GM23338 (cell line): ENCODE results near the gene AP5S1. TPM values are rescaled to one million over a fixed set of nuclear protein-coding genes. Genes with fewer than 3 reads are reported as not detected.

Experiments
- ATAC-seq: fragments of 200-7000 bp; cut with Tn5 transposase; 3 replicates; pipeline ENCODE4 v1.9.1; 2020
- DNase-seq: peaks from one replicate; pipeline ENCODE4 v3.0.0-alpha.2; 2015; ENCODE audit warnings: low spot score
- H2AFZ ChIP-seq: fragments of 200-600 bp; sonication (generic); 2 replicates; pipeline ENCODE4 v1.8.0; 2016; ENCODE audit warnings: antibody characterized with exemption, mild to moderate bottlenecking, moderate library complexity
- H3F3A ChIP-seq: fragments of 200-600 bp; sonication (generic); replicated peaks from 2 replicates; pipeline ENCODE4 v1.8.0; 2017; ENCODE audit warnings: antibody characterized with exemption, mixed run types, low read depth
- H3K27ac ChIP-seq: fragments of 200-600 bp; sonication (generic); 2 replicates; pipeline ENCODE4 v1.6.1; 2016; ENCODE audit warnings: low read depth
- H3K27me3 ChIP-seq: fragments of 200-600 bp; sonication (generic); 2 replicates; pipeline ENCODE4 v1.8.0; 2016; ENCODE audit warnings: mild to moderate bottlenecking, mixed run types, moderate library complexity; ENCODE audit not compliant: insufficient read depth
- H3K36me3 ChIP-seq: fragments of 200-600 bp; sonication (generic); 2 replicates; pipeline ENCODE4 v1.8.0; 2016; ENCODE audit warnings: mild to moderate bottlenecking; ENCODE audit not compliant: insufficient read depth
- H3K4me1 ChIP-seq: fragments of 200-600 bp; sonication (generic); 2 replicates; pipeline ENCODE4 v1.8.0; 2016; ENCODE audit warnings: mild to moderate bottlenecking, moderate library complexity; ENCODE audit not compliant: insufficient read depth
- H3K4me2 ChIP-seq: fragments of 200-600 bp; sonication (generic); 2 replicates; pipeline ENCODE4 v1.7.1; 2017; ENCODE audit warnings: mixed run types
- H3K4me3 ChIP-seq: fragments of 200-600 bp; sonication (generic); 2 replicates; pipeline ENCODE4 v1.6.1; 2016; ENCODE audit warnings: mixed run types
- H3K79me2 ChIP-seq: fragments of 200-600 bp; sonication (generic); replicated peaks from 2 replicates; pipeline ENCODE4 v1.8.0; 2017; ENCODE audit warnings: mild to moderate bottlenecking; ENCODE audit not compliant: insufficient read depth
- H3K9me2 ChIP-seq: fragments of 200-600 bp; sonication (generic); 2 replicates; pipeline ENCODE4 v1.8.0; 2017; ENCODE audit not compliant: insufficient read depth
- H4K20me1 ChIP-seq: fragments of 200-600 bp; sonication (generic); replicated peaks from 2 replicates; pipeline ENCODE4 v1.8.0; 2017; ENCODE audit warnings: mild to moderate bottlenecking; ENCODE audit not compliant: insufficient read depth
- H3K27ac Mint-ChIP-seq: 2 replicates; pipeline ENCODE4 v1.8.0; 2020; ENCODE audit warnings: inconsistent platforms, mild to moderate bottlenecking, moderate library complexity, mixed read lengths
- H3K27me3 Mint-ChIP-seq: 3 replicates; pipeline ENCODE4 v1.8.0; 2022; ENCODE audit warnings: low read depth, mild to moderate bottlenecking, moderate library complexity, mixed read lengths, inconsistent platforms; ENCODE audit not compliant: insufficient read depth, poor library complexity
- H3K36me3 Mint-ChIP-seq: 3 replicates; pipeline ENCODE4 v1.8.0; 2021; ENCODE audit warnings: low read depth, mild to moderate bottlenecking, inconsistent platforms, moderate library complexity, mixed read lengths
- H3K4me1 Mint-ChIP-seq: 3 replicates; pipeline ENCODE4 v1.8.0; 2020; ENCODE audit warnings: mild to moderate bottlenecking, inconsistent platforms, mixed read lengths
- H3K4me3 Mint-ChIP-seq: 3 replicates; pipeline ENCODE4 v1.8.0; 2021; ENCODE audit warnings: moderate library complexity, mild to moderate bottlenecking, inconsistent platforms, mixed read lengths
- H3K9me3 Mint-ChIP-seq: 3 replicates; pipeline ENCODE4 v1.8.0; 2020; ENCODE audit warnings: moderate library complexity, mild to moderate bottlenecking, inconsistent platforms, mixed read lengths
- CREB1 ChIP-seq: fragments of 250-450 bp; sonication (Bioruptor Pico); IDR thresholded peaks from 2 replicates; pipeline ENCODE4 v1.5.0; 2020; ENCODE audit warnings: low read depth, mild to moderate bottlenecking, moderate library complexity
- ETS1 ChIP-seq: IDR thresholded peaks from 2 replicates; pipeline ENCODE4 v1.6.1; 2016; ENCODE audit warnings: antibody characterized with exemption
- EZH2 ChIP-seq: fragments of 200-600 bp; sonication (generic); IDR thresholded peaks from one replicate; pipeline ENCODE4 v1.8.0; 2017; ENCODE audit warnings: antibody characterized with exemption, mild to moderate bottlenecking, low read depth; ENCODE audit not compliant: unreplicated experiment
- EZH2phosphoT487 ChIP-seq: fragments of 200-600 bp; sonication (generic); IDR thresholded peaks from one replicate; pipeline ENCODE4 v1.8.1; 2018; ENCODE audit warnings: antibody characterized with exemption; ENCODE audit not compliant: unreplicated experiment
- JUNB ChIP-seq: IDR thresholded peaks from one replicate; pipeline ENCODE4 v1.6.1; 2016; ENCODE audit warnings: antibody characterized with exemption; ENCODE audit not compliant: unreplicated experiment
- NANOG ChIP-seq: IDR thresholded peaks from 2 replicates; pipeline ENCODE4 v1.6.1; 2016; ENCODE audit warnings: antibody characterized with exemption, borderline replicate concordance
- POLR2AphosphoS5 ChIP-seq: IDR thresholded peaks from 2 replicates; pipeline ENCODE4 v1.6.1; 2016; ENCODE audit warnings: antibody characterized with exemption, low read depth
- STAT1 ChIP-seq: IDR thresholded peaks from one replicate; pipeline ENCODE4 v1.6.1; 2016; ENCODE audit warnings: antibody characterized with exemption; ENCODE audit not compliant: unreplicated experiment
- ZNF114 ChIP-seq: fragments of 250-450 bp; sonication (Bioruptor Pico); IDR thresholded peaks from 2 replicates; pipeline ENCODE4 v1.5.0; 2020; ENCODE audit warnings: mild to moderate bottlenecking, moderate library complexity
- ZNF331 ChIP-seq: fragments of 250-450 bp; sonication (Bioruptor Pico); IDR thresholded peaks from 2 replicates; pipeline ENCODE4 v1.5.0; 2020; ENCODE audit warnings: low read depth, mild to moderate bottlenecking, moderate library complexity
- polyA plus RNA-seq: library from polyadenylated mRNA; unstranded; fragments of >200 nt; fragmentation: Nextera tagmentation; extraction: Ambion mirVana; gene quantifications from 2 replicates; pipeline ENCODE4 v1.2.1, GENCODE V29; 2016
- total RNA-seq: library from RNA; depleted of rRNA; stranded (reverse); fragments of >200 nt; shearing (Covaris generic); gene quantifications from 2 replicates; pipeline ENCODE4 v1.2.3, GENCODE V29; 2014
- TF ChIP-seq, protein P1 (sequence below): fragments of 250-450 bp; sonication (Bioruptor Pico); IDR thresholded peaks from 2 replicates; pipeline ENCODE4 v1.5.0; 2020; ENCODE audit warnings: mild to moderate bottlenecking, moderate library complexity
- TF ChIP-seq, protein P2 (sequence below), 2 experiments: fragments of 200-600 bp in 1 of 2; sonication (generic) in 1 of 2; conservative IDR thresholded peaks; 2 replicates each; pipeline versions ENCODE4 v1.5.1 to v1.6.1; 2016 to 2017; ENCODE audit warnings: antibody characterized with exemption in 2 of 2, low read depth in 2 of 2, mild to moderate bottlenecking in 2 of 2, moderate library complexity in 1 of 2
- TF ChIP-seq, protein P3 (sequence below): IDR thresholded peaks from one replicate; pipeline ENCODE4 v1.6.1; 2018; ENCODE audit warnings: antibody characterized with exemption; ENCODE audit not compliant: unreplicated experiment

The AP5S1 gene
- total and polyA plus RNA-seq, 2 experiments from 2014 or later: 1.8 to 2.8 TPM

- H3K9me3 Mint-ChIP-seq: no peaks in the 10 kb centered on the region
- no peak for DNase-seq
- H3K4me3 Mint-ChIP-seq: no peak overlapping the region
Measured at GRCh38 chr20:3775457-3776108, 44.8 kb upstream of the AP5S1 start.

More at GRCh38 chr20:3775457-3776108, 44.8 kb upstream of the AP5S1 start:
- ATAC-seq: no peak
- Histone ChIP-seq H3F3A (0 out of 2 replicates have a peak, but pooled peaks cover 8% of the 10 kb centered on the region), H3K4me2 (no peak overlapping the region), H3K27me3 (peaks cover 41% of the 10 kb centered on the region), H3K4me1 (peaks cover 7% of the 10 kb centered on the region; the same call in 1 of the 2 replicates), H2AFZ (no peak overlapping the region), H3K36me3 (no peaks in the 10 kb centered on the region), H3K9me2 (no peaks in the 10 kb centered on the region), H3K4me3 (no peak overlapping the region), H3K79me2 (no peaks in the 10 kb centered on the region), H3K27ac (no peak overlapping the region), H4K20me1 (no peaks in the 10 kb centered on the region)
- Mint-ChIP-seq H3K4me1 (peaks cover 9% of the 10 kb centered on the region), H3K36me3 (no peaks in the 10 kb centered on the region), H3K27ac (no peak overlapping the region), H3K27me3 (peaks cover 34% of the 10 kb centered on the region)
- TF ChIP-seq CREB1: no peak
- TF ChIP-seq EZH2: no peak
- no peak for TF ChIP-seq JUNB
- TF ChIP-seq, protein P1, sequence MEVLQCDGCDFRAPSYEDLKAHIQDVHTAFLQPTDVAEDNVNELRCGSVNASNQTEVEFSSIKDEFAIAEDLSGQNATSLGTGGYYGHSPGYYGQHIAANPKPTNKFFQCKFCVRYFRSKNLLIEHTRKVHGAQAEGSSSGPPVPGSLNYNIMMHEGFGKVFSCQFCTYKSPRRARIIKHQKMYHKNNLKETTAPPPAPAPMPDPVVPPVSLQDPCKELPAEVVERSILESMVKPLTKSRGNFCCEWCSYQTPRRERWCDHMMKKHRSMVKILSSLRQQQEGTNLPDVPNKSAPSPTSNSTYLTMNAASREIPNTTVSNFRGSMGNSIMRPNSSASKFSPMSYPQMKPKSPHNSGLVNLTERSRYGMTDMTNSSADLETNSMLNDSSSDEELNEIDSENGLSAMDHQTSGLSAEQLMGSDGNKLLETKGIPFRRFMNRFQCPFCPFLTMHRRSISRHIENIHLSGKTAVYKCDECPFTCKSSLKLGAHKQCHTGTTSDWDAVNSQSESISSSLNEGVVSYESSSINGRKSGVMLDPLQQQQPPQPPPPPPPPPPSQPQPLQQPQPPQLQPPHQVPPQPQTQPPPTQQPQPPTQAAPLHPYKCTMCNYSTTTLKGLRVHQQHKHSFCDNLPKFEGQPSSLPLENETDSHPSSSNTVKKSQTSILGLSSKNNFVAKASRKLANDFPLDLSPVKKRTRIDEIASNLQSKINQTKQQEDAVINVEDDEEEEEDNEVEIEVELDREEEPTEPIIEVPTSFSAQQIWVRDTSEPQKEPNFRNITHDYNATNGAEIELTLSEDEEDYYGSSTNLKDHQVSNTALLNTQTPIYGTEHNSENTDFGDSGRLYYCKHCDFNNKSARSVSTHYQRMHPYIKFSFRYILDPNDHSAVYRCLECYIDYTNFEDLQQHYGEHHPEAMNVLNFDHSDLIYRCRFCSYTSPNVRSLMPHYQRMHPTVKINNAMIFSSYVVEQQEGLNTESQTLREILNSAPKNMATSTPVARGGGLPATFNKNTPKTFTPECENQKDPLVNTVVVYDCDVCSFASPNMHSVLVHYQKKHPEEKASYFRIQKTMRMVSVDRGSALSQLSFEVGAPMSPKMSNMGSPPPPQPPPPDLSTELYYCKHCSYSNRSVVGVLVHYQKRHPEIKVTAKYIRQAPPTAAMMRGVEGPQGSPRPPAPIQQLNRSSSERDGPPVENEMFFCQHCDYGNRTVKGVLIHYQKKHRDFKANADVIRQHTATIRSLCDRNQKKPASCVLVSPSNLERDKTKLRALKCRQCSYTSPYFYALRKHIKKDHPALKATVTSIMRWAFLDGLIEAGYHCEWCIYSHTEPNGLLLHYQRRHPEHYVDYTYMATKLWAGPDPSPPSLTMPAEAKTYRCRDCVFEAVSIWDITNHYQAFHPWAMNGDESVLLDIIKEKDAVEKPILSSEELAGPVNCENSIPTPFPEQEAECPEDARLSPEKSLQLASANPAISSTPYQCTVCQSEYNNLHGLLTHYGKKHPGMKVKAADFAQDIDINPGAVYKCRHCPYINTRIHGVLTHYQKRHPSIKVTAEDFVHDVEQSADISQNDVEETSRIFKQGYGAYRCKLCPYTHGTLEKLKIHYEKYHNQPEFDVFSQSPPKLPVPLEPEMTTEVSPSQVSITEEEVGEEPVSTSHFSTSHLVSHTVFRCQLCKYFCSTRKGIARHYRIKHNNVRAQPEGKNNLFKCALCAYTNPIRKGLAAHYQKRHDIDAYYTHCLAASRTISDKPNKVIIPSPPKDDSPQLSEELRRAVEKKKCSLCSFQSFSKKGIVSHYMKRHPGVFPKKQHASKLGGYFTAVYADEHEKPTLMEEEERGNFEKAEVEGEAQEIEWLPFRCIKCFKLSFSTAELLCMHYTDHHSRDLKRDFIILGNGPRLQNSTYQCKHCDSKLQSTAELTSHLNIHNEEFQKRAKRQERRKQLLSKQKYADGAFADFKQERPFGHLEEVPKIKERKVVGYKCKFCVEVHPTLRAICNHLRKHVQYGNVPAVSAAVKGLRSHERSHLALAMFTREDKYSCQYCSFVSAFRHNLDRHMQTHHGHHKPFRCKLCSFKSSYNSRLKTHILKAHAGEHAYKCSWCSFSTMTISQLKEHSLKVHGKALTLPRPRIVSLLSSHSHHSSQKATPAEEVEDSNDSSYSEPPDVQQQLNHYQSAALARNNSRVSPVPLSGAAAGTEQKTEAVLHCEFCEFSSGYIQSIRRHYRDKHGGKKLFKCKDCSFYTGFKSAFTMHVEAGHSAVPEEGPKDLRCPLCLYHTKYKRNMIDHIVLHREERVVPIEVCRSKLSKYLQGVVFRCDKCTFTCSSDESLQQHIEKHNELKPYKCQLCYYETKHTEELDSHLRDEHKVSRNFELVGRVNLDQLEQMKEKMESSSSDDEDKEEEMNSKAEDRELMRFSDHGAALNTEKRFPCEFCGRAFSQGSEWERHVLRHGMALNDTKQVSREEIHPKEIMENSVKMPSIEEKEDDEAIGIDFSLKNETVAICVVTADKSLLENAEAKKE (CRISPR knock-in tag): no peak
- no peak for TF ChIP-seq ZNF331 (CRISPR knock-in tag)
- TF ChIP-seq POLR2AphosphoS5: no peak
- TF ChIP-seq, protein P2, sequence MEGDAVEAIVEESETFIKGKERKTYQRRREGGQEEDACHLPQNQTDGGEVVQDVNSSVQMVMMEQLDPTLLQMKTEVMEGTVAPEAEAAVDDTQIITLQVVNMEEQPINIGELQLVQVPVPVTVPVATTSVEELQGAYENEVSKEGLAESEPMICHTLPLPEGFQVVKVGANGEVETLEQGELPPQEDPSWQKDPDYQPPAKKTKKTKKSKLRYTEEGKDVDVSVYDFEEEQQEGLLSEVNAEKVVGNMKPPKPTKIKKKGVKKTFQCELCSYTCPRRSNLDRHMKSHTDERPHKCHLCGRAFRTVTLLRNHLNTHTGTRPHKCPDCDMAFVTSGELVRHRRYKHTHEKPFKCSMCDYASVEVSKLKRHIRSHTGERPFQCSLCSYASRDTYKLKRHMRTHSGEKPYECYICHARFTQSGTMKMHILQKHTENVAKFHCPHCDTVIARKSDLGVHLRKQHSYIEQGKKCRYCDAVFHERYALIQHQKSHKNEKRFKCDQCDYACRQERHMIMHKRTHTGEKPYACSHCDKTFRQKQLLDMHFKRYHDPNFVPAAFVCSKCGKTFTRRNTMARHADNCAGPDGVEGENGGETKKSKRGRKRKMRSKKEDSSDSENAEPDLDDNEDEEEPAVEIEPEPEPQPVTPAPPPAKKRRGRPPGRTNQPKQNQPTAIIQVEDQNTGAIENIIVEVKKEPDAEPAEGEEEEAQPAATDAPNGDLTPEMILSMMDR (conservative IDR thresholded peaks at IDR 0.05; ENCODE audit: low read depth in 2 of 2): no peak
- TF ChIP-seq STAT1: no peak
- no peak for TF ChIP-seq EZH2phosphoT487
- TF ChIP-seq, protein P3, sequence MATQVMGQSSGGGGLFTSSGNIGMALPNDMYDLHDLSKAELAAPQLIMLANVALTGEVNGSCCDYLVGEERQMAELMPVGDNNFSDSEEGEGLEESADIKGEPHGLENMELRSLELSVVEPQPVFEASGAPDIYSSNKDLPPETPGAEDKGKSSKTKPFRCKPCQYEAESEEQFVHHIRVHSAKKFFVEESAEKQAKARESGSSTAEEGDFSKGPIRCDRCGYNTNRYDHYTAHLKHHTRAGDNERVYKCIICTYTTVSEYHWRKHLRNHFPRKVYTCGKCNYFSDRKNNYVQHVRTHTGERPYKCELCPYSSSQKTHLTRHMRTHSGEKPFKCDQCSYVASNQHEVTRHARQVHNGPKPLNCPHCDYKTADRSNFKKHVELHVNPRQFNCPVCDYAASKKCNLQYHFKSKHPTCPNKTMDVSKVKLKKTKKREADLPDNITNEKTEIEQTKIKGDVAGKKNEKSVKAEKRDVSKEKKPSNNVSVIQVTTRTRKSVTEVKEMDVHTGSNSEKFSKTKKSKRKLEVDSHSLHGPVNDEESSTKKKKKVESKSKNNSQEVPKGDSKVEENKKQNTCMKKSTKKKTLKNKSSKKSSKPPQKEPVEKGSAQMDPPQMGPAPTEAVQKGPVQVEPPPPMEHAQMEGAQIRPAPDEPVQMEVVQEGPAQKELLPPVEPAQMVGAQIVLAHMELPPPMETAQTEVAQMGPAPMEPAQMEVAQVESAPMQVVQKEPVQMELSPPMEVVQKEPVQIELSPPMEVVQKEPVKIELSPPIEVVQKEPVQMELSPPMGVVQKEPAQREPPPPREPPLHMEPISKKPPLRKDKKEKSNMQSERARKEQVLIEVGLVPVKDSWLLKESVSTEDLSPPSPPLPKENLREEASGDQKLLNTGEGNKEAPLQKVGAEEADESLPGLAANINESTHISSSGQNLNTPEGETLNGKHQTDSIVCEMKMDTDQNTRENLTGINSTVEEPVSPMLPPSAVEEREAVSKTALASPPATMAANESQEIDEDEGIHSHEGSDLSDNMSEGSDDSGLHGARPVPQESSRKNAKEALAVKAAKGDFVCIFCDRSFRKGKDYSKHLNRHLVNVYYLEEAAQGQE: no peak
- no peak for TF ChIP-seq ZNF114
- TF ChIP-seq ETS1: no peak
- TF ChIP-seq NANOG: no peak
